GM12801 (cell line): ENCODE results near the gene CPOX.

Source experiments
- CTCF ChIP-seq: IDR thresholded peaks from one replicate; pipeline ENCODE4 v1.5.1; 2011; ENCODE audit warnings: control low read depth; ENCODE audit not compliant: insufficient read length; ENCODE audit errors: extremely low read depth

CPOX gene

GRCh38 chr3:98536456-98537017 is 56.9 kb downstream of the CPOX start:
- TF ChIP-seq CTCF = no peak

DNA sequence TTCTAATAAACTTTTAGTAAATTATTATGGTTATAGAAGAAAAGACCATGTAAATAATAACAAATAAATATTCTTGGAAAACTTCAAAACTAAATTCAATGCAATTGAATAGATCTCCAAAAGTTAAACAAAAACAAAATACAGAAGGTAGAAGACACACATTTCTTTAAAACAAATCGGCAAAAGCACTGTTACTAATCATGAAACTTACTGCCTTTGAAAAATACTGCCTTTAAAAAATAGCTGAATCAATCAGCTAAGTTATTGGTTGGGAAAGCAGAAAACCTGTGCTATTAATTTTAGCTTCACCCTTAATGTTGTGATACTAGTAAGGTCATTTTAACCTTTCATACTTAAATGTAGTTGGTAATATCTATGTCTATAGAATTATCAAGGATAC is 58.7 kb downstream of the CPOX start:
- no peak for TF ChIP-seq CTCF

DNA sequence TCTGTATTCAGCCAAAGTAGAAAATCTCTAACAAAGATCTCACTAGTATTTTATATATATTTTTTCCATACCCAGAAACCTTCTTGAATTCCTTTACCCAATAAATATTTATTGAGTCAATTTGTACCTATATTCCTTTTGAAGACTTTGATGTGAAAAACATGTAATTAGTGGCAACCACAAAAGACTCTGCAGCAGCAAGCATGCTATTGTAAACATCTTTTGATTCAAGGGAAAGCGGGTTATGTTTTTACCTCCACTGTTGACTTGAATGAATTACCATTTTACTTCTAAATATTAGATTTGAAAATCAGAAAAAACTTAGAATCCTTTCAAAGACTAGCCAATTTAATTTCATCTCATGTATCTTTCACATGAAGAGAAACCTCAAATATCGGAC is 59.2 kb downstream of the CPOX start:
- TF ChIP-seq CTCF = no peak

DNA sequence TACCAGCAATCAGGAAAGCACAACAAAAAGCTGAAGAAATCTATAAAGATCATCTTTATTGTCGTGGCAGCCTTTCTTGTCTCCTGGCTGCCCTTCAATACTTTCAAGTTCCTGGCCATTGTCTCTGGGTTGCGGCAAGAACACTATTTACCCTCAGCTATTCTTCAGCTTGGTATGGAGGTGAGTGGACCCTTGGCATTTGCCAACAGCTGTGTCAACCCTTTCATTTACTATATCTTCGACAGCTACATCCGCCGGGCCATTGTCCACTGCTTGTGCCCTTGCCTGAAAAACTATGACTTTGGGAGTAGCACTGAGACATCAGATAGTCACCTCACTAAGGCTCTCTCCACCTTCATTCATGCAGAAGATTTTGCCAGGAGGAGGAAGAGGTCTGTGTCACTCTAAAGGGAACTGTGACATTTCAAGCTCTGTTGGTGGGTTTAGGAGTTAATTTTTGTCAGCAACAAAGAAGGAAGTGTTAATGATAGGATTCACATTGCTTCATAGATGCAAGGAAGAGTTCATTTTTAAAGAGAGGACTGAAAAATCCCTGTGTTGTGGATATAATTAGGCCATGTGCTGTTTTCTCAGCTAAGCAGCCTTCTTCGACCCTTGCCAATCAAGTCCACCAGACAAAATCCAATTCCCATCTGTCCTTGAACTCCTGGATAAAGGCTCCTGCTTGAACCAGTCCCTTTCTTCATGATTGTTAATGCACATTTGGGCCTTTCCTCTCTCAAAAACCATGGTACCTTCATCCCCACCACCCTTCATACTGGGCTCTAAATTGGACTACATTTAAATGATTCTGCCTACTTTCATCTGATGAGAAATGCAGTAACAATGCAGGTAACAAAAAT is 60.5 kb downstream of the CPOX start:
- no peak for TF ChIP-seq CTCF

- TF ChIP-seq CTCF = no peak
These were observed 61.2 kb downstream of the CPOX start for GRCh38 chr3:98532275-98532637.

DNA sequence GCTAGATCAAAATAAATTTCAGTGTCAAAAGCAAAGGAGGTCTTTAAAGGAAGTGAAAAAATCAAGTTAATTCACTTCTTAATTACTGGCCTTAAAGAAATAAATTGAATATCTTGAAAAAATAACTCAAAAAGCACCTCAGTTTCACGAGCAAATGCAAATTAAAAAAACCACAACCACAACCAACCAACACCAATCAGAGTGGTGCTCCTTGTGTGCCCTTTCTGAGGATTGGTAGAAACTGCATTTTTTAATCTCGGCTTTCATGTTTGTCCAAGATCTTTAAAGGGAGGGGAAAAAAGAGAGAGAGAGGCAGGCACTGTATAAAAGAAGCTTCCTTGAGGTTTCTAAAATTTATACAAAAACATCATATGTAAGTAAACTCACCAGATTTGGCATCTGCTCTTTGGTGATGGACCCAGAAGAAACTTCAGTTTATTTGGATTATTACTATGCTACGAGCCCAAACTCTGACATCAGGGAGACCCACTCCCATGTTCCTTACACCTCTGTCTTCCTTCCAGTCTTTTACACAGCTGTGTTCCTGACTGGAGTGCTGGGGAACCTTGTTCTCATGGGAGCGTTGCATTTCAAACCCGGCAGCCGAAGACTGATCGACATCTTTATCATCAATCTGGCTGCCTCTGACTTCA is 61.7 kb downstream of the CPOX start, which contains the start of gene GPR15:
Gene GPR15, plus strand, starts transcription at position 357 of the 653 bp plus-strand sequence. Its CDS starts 56 bp downstream, at position 413.
- no peak for TF ChIP-seq CTCF

DNA sequence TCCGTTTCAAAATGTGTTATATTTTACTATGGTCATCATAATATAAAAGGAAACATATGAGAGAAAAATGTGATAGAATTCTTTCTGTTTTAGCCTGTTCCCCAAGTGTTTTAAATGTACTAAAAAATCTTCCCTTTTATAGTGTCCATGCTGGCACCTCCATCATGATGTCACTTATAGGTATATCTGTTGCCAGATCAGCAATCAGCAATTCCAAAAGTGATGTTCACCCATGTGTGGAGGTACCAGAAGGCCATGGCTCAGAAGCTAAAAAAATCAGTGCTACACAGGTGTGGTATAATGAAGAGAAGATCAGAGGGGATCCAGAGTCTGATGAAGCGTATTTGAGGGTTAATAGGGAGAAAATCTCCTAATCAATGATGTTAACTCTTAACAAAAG is 62.7 kb downstream of the CPOX start:
- no peak for TF ChIP-seq CTCF
